Mucosa of descending colon (tissue), 3 donors: ENCODE results near the gene ZNF324B. TPM values are rescaled to one million over a fixed set of nuclear protein-coding genes. Genes with fewer than 3 reads are reported as not detected.
"Not testable (repeated sequence)": the region's sequence is repeated elsewhere in the genome, so short reads cannot be mapped to it uniquely, and the experiment has no call there.

Source experiments
- ATAC-seq: fragments of 200-7000 bp; cut with Tn5 transposase; one replicate; pipeline ENCODE4 v1.9.1; 2020; ENCODE audit warnings: mild to moderate bottlenecking, moderate library complexity
- DNase-seq, 3 donors: peaks; one replicate each; pipeline ENCODE4 v3.0.0-alpha.2; 2020
- H3K36me3 ChIP-seq: fragments of 200-600 bp; one replicate; pipeline ENCODE4 v1.8.0; 2021; ENCODE audit warnings: low read depth, mild to moderate bottlenecking
- H3K4me1 ChIP-seq: fragments of 200-600 bp; one replicate; pipeline ENCODE4 v1.8.0; 2021; ENCODE audit warnings: low read depth, mild to moderate bottlenecking
- H3K4me3 ChIP-seq: fragments of 200-600 bp; one replicate; pipeline ENCODE4 v1.8.0; 2021; ENCODE audit warnings: mild to moderate bottlenecking
- H3K9me3 ChIP-seq: fragments of 200-600 bp; one replicate; pipeline ENCODE4 v1.8.0; 2021; ENCODE audit warnings: mild to moderate bottlenecking
- intact Hi-C, 2 donors: fragments of 100-400 bp; cut with DNase I in 1 of 2; cut with micrococcal nuclease in 1 of 2; formaldehyde crosslinking; loops; one replicate each; pipeline versions ENCODE4 v1.11.0 to v1.11.1; 2022; cut with DNase I, micrococcal nuclease
- total RNA-seq, 3 donors: library from RNA; stranded (reverse); fragmentation: NEBNext Ultra II Directional in 2 of 3; extraction: Animal tissue kit (Norgen Biotek cat#: 25700) in 2 of 3; gene quantifications; one replicate each; pipeline versions ENCODE4 v1.2.1 to v1.2.4, GENCODE V29; 2021 to 2023
- TF ChIP-seq, protein P1 (sequence below): fragments of 200-600 bp; IDR thresholded peaks from one replicate; pipeline ENCODE4 v1.8.0; 2022; ENCODE audit warnings: antibody characterized with exemption, mild to moderate bottlenecking
- donor health status: DM: no; HTN: no; CAD: no; lungs with moderate emphysema.
- donor health status: DM: no; HTN: no; CAD: no.
- donor health status: DM: no; HTN: yes; CAD: no.

ZNF324B gene
- total RNA-seq, 3 donors from 2014 or later: 5.3 to 8.2 (median 6.8) TPM

DNA sequence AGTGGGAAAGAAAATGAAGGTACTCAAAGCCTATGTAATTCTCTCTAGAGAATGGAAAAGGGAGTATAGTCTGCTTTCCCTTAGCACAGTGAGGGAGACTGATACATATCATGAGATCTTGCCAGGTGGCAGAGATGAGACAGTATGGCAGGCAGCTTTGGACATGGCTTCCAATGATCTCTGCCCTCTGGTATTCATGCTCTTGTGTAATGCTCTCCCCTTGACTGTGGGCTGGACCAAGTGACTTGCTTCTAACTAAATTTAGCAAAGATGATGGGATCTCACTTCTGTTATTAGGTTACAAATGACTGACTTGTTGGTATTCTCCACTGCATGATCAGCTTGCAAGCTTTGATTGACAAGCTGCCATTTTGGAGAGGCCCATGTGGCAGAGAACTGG, 21.7 kb upstream of the ZNF324B start:
- TF ChIP-seq, protein P1, sequence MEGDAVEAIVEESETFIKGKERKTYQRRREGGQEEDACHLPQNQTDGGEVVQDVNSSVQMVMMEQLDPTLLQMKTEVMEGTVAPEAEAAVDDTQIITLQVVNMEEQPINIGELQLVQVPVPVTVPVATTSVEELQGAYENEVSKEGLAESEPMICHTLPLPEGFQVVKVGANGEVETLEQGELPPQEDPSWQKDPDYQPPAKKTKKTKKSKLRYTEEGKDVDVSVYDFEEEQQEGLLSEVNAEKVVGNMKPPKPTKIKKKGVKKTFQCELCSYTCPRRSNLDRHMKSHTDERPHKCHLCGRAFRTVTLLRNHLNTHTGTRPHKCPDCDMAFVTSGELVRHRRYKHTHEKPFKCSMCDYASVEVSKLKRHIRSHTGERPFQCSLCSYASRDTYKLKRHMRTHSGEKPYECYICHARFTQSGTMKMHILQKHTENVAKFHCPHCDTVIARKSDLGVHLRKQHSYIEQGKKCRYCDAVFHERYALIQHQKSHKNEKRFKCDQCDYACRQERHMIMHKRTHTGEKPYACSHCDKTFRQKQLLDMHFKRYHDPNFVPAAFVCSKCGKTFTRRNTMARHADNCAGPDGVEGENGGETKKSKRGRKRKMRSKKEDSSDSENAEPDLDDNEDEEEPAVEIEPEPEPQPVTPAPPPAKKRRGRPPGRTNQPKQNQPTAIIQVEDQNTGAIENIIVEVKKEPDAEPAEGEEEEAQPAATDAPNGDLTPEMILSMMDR: no peak
- ATAC-seq (no peak), DNase-seq (no peak)
- intact Hi-C loops: no loop called here
- peaks cover 9% of the 10 kb centered on the region for H3K36me3 ChIP-seq
- no peak overlapping the region for H3K4me3 ChIP-seq
- no peaks in the 10 kb centered on the region for H3K4me1 ChIP-seq
- peaks cover 86% of the 10 kb centered on the region for H3K9me3 ChIP-seq

DNA sequence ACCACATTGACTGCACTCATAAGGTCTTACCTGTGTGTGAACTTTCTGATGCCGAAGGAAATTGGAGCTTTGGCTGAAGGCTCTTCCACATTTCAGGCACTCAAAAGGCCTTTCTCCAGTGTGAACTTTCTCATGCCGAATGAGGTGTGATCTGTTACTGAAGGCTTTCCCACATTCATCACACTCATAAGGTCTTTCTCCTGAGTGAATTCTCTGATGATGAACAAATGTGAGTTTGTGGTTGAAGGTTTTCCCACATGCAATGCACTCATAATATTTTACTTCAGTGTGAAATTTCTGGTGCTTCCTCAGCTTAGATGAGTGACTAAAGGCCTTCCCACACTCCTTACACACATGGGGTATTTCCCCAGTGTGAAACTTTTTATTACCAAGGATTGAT, 17.2 kb upstream of the ZNF324B start:
- H3K9me3 ChIP-seq: peaks cover 100% of the 10 kb centered on the region
- TF ChIP-seq, protein P1: no peak
- H3K4me3 ChIP-seq: no peak overlapping the region
- intact Hi-C loops: no loop called here
- no peak for ATAC-seq
- peaks cover 2% of the 10 kb centered on the region for H3K4me1 ChIP-seq
- DNase-seq: no peak
- peaks cover 27% of the 10 kb centered on the region for H3K36me3 ChIP-seq

DNA sequence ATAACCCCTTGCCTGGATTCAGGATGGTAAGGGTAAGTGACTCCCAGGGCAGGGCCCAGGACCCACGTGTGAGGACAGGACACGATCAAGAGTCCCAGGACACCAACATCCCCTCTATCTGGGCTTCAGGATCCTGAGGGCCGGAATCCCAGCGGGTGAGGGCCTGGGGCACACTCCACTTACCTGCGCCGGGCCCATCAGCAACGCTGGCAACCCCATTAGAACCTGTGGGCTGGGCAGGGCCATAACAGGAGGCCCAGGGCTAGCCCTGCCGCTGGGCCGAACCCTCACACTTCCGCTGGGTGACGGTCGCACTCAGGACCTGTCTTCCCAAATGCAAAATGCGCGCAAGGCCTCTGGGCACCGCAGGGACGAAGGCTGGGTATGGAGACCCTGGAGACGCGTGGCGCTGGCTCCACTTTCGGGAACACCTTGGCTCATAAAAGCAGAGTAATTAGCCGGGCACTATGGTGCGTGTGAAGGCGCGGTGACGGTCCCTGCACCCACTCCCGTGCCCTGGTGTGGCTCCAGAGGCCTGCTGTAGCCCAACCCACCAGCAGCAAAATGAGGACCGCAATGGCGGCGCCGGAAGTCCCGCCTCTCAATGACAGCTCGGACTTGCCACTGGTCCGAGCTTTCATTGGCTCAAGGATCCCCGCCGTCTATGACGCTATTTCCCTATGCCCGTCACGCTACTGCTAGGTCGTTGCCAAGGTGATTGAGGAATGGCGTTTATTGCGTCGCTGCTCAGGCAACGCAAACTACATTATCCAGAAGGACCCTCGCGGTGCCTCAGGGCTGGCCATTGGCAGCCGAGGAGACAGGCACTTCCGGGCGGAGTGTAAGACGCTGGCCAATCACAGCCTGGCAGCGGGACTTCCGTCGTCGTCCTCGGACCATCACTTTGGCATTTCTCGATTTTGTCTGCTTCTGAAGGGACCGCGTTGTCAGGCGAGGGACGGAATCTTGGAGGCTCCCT, 11.6 kb upstream of the ZNF324B start, which contains the start of gene ZNF132:
Gene ZNF132 (minus strand): TSS at position 578 of the 979 bp plus-strand sequence. CDS start 332 bp downstream, at position 246.
- H3K36me3 ChIP-seq: peaks cover 16% of the 10 kb centered on the region
- DNase-seq: peak; percentile 92 to 98 (median 97)
- peak; percentile 99 for ATAC-seq
- intact Hi-C loops: no loop called here
- H3K4me3 ChIP-seq: peak within 1 kb of the TSS; percentile 41
- peaks cover 53% of the 10 kb centered on the region for H3K9me3 ChIP-seq
- TF ChIP-seq, protein P1: no peak
- peaks cover 10% of the 10 kb centered on the region for H3K4me1 ChIP-seq

DNA sequence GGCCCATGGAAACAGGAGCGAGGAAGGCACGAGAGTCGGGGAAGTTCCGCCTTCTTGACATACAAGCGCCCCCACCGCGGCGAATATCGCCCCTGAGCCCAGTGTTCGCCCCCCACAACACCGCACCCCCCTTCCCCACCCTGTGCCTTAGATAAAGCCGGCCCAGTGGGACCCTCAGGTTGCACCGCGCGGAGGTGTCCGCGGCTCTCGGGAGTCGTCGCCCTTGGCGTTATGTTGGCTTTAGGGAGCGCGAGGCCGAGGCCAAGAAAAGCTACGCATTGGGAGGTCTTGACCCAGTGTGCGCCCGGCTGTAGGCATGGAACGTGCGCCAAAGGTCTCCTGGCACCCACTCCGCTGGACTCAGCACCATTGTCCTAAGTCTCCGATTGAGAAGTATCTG, 10.9 kb upstream of the ZNF324B start:
- DNase-seq (no peak), ATAC-seq (no peak)
- H3K4me1 ChIP-seq: peaks cover 10% of the 10 kb centered on the region
- peaks cover 47% of the 10 kb centered on the region for H3K9me3 ChIP-seq
- H3K4me3 ChIP-seq: peak overlapping the region; percentile 41
- H3K36me3 ChIP-seq: peaks cover 9% of the 10 kb centered on the region
- TF ChIP-seq, protein P1: no peak
- intact Hi-C loops: no loop called here

DNA sequence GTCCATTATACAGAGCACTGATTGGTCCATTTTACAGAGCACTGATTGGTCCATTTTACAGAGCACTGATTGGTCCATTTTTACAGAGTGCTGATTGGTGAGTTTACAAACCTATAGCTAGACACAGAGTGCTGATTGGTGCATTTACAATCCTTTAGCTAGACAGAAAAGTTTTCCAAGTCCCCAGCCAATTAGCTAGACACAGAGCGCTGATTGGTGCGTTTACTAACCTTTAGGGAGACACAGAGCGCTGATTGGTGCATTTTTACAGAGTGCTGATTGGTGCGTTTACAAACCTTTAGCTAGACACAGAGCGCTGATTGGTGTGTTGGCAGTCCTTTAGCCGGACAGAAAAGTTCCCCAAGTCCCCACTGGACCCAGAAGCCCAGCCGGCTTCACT, 8.4 kb upstream of the ZNF324B start:
- H3K36me3 ChIP-seq, ATAC-seq, intact Hi-C loops, H3K4me3 ChIP-seq, DNase-seq: not testable (repeated sequence)
- peaks cover 10% of the 10 kb centered on the region for H3K4me1 ChIP-seq
- peaks cover 22% of the 10 kb centered on the region for H3K9me3 ChIP-seq

DNA sequence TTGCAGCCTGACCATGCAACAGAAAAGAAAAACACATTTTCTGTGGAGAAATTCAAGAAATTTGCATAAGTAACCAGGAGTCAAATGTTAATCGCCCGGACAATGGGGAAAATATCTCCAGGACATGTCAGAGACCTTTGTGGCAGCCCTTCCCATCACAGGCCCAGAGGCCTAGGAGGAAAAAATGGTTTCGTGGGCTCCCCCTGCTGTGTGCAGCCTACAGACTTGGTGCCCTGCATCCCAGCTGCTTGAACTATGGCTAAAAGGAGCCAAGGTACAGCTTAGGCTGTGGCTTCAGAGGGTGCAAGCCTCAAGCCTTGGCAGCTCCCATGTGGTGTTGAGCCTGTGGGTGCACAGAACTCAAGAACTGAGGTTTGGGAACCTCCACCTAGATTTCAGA, 2.6 kb upstream of the ZNF324B start:
- intact Hi-C loops, DNase-seq, H3K36me3 ChIP-seq, ATAC-seq, H3K4me3 ChIP-seq, H3K9me3 ChIP-seq: not testable (repeated sequence)
- peaks cover 12% of the 10 kb centered on the region for H3K4me1 ChIP-seq

DNA sequence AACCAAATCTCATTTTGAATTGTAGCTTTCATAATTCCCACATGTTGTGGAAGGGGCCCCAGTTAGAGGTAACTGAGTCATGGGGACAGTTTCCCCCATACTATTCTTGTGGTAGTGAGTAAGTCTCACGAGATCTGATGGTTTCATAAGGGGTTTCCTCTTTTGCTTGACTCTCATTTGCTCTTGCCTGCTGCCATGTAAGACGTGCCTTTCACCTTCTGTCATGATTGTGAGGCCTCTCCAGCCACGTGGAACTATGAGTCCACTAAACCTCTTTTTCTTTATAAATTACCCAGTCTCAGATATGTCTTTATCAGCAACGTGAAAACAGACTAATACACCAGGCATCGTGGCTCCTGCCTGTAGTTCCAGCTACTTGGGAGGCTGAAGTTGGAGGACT, 1.4 kb upstream of the ZNF324B start:
- DNase-seq, intact Hi-C loops: not testable (repeated sequence)
- peaks cover 12% of the 10 kb centered on the region for H3K4me1 ChIP-seq

More for the DNA sequence above, 1.4 kb upstream of the ZNF324B start:
- not testable (repeated sequence) for H3K4me3 ChIP-seq, H3K9me3 ChIP-seq, ATAC-seq, H3K36me3 ChIP-seq
